Measurements from ENCODE around the gene VPS11. TPM values are rescaled to one million over a fixed set of nuclear protein-coding genes. Genes with fewer than 3 reads are reported as not detected.

Gene VPS11
- total and polyA plus RNA-seq, 10 of the 15 experiments (the other 5 are each of a cell fraction or from before 2014, with no cell fraction given), result 15.8 to 26.4 (median 24.5) TPM

- H2AFZ ChIP-seq (ENCODE audit: control insufficient read depth, low read depth, low read length), result peak overlapping the region; percentile 76
- no peak for TF ChIP-seq NFYA (IDR thresholded peaks at IDR 0.05; ENCODE audit: borderline replicate concordance, low read depth, low read length)
- TF ChIP-seq SPI1 (IDR thresholded peaks at IDR 0.05; ENCODE audit: borderline replicate concordance, insufficient read depth, low read depth, low read length), result peak; percentile 43; the same call in 1 of the 2 replicates
- peak; percentile 93 for TF ChIP-seq PKNOX1 (IDR thresholded peaks at IDR 0.05)
- no peak for TF ChIP-seq SREBF2 (IDR thresholded peaks at IDR 0.05; ENCODE audit: low read length)
- TF ChIP-seq NFYB (IDR thresholded peaks at IDR 0.05; ENCODE audit: insufficient read depth, low read depth, low read length), result peak; percentile 78
- no peak for TF ChIP-seq ZBTB11 (CRISPR knock-in tag; IDR thresholded peaks at IDR 0.05)
- no peak for TF ChIP-seq POU2F2 (IDR thresholded peaks at IDR 0.05; ENCODE audit: borderline replicate concordance, low read depth, low read length)
- no peak for TF ChIP-seq ZBED1 (IDR thresholded peaks at IDR 0.05; ENCODE audit: borderline replicate concordance)
- TF ChIP-seq EED (IDR thresholded peaks at IDR 0.05; ENCODE audit: low read depth), result peak; percentile 9; the same call in 1 of the 2 replicates
- no peak for TF ChIP-seq NR2F1 (conservative IDR thresholded peaks at IDR 0.05)
- peak; percentile 79 for TF ChIP-seq PBX3 (IDR thresholded peaks at IDR 0.05; ENCODE audit: insufficient replicate concordance, low read depth, low read length)
- TF ChIP-seq HDGF (IDR thresholded peaks at IDR 0.05), result no peak
- 0 out of 2 replicates have a peak, but pooled peaks have one; percentile 19 for TF ChIP-seq GABPA (IDR thresholded peaks at IDR 0.05; ENCODE audit: low read depth)
- TF ChIP-seq IKZF1 (conservative IDR thresholded peaks at IDR 0.05), result 0 out of 2 replicates have a peak, but pooled peaks have one; percentile 22
These were observed 40.7 kb downstream of the VPS11 start for GRCh38 chr11:119108146-119108856.

More at GRCh38 chr11:119108146-119108856, 40.7 kb downstream of the VPS11 start:
- Histone ChIP-seq H3K4me2 (ENCODE audit: control insufficient read depth, insufficient read depth) (peak overlapping the region; percentile 86), H3K27me3 (replicated peaks in 1 of 2; ENCODE audit: control insufficient read depth in 2 of 2, insufficient read depth in 2 of 2, low read length in 1 of 2) (no peaks in the 10 kb centered on the region), H3K4me1 (ENCODE audit: control insufficient read depth, insufficient read depth, low read length) (peaks cover 19% of the 10 kb centered on the region), H3K79me2 (ENCODE audit: control insufficient read depth, insufficient read depth, low read length) (peaks cover 26% of the 10 kb centered on the region), H4K20me1 (ENCODE audit: control insufficient read depth, insufficient read depth) (no peaks in the 10 kb centered on the region), H3K4me3 (peak overlapping the region; percentile 96), H3K36me3 (ENCODE audit: control insufficient read depth in 2 of 2, insufficient read depth in 2 of 2, low read length in 1 of 2) (peaks cover 14 to 19% of the 10 kb centered on the region in 2 experiments), H3K27ac (ENCODE audit: control insufficient read depth, insufficient read depth) (peak overlapping the region; percentile 58), H3K9ac (ENCODE audit: control insufficient read depth, insufficient read depth, low read length) (peak overlapping the region; percentile 82), H3K9me3 (replicated peaks; ENCODE audit: control insufficient read depth, insufficient read depth, low read length) (no peaks in the 10 kb centered on the region)
- POLR2A ChIA-PET, result interaction anchor here (0.5 to 7.2 kb wide), 9 partner anchors 13 to 98 kb away, joined by 3 to 76 read pairs (median 4); partner anchors contain the start of genes CBL, HINFP, HMBS and VPS11
- intact Hi-C loops (cut with micrococcal nuclease; ENCODE audit: unreplicated experiment) (loop anchor here (5.0 kb wide), 1 partner anchor 89 kb away; no protein-coding TSS in a partner anchor), in situ Hi-C loops (cut with MboI) (no loop called here)
- BruUV-seq (replicated peaks), result no TSS peak
- SMC1A ChIA-PET (ENCODE audit: uncharacterized antibody, unreplicated experiment), result interaction anchor here (0.7 to 2.6 kb wide), 4 partner anchors 11 to 216 kb away, joined by 3 to 32 read pairs (median 4); partner anchors contain the start of genes HINFP and VPS11
- DNase-seq (ENCODE audit: low read depth, low spot score) (no peak), ATAC-seq (peak; percentile 44), FAIRE-seq (peak; percentile 82)
- RAD21 ChIA-PET (ENCODE audit: unreplicated experiment), result interaction anchor here (0.8 to 1.5 kb wide), 4 partner anchors 9 to 88 kb away, joined by 3 to 7 read pairs (median 4); partner anchors contain the start of genes HINFP and HMBS
- 7% methylated on average over 8 of the region's 8 CpGs for whole genome bisulfite sequencing (ENCODE audit: insufficient coverage, insufficient replicate concordance, low lambda C conversion rate, missing lambda C conversion rate)
- CTCF ChIA-PET, result interaction anchor here (0.8 to 1.9 kb wide), 10 partner anchors 9 to 216 kb away, joined by 3 to 10 read pairs (median 3); partner anchors contain the start of genes HINFP and TRAPPC4

Measured in GM12878 (cell line).